HFFc6 (cell line): ENCODE measurements around the gene NOS1. TPM values are rescaled to one million over a fixed set of nuclear protein-coding genes. Genes with fewer than 3 reads are reported as not detected.

Experiments
- DNase-seq: peaks from one replicate; pipeline ENCODE4 v3.0.0-alpha.2; 2018
- H3K27ac Mint-ChIP-seq: 2 replicates; pipeline ENCODE4 v1.8.0; 2020; ENCODE audit warnings: mild to moderate bottlenecking, mixed read lengths
- H3K27me3 Mint-ChIP-seq: 2 replicates; pipeline ENCODE4 v1.8.0; 2021; ENCODE audit warnings: mild to moderate bottlenecking, moderate library complexity, mixed read lengths; ENCODE audit not compliant: insufficient read depth
- H3K36me3 Mint-ChIP-seq: 2 replicates; pipeline ENCODE4 v1.8.0; 2021; ENCODE audit warnings: low read depth, mixed read lengths
- H3K4me1 Mint-ChIP-seq: 2 replicates; pipeline ENCODE4 v1.8.0; 2020; ENCODE audit warnings: low read depth, mixed read lengths
- H3K4me3 Mint-ChIP-seq: 2 replicates; pipeline ENCODE4 v1.8.0; 2020; ENCODE audit warnings: mild to moderate bottlenecking, moderate library complexity, mixed read lengths
- H3K9me3 Mint-ChIP-seq: 2 replicates; pipeline ENCODE4 v1.8.0; 2020; ENCODE audit warnings: mild to moderate bottlenecking, mixed read lengths
- total RNA-seq, 6 experiments: library from RNA; stranded (reverse); fragmentation: NEBNext Ultra II Directional; extraction: Animal tissue kit (Norgen Biotek cat#: 25700); gene quantifications; 2 replicates in 1 of 6; 3 replicates in 5 of 6; pipeline ENCODE4 v1.2.3, GENCODE V29; 2021
- TF ChIP-seq, protein P1 (sequence below): fragments of 200-600 bp; sonication (generic); IDR thresholded peaks from 2 replicates; pipeline ENCODE4 v1.5.0; 2021; ENCODE audit warnings: antibody characterized with exemption, mild to moderate bottlenecking

The NOS1 gene
- total RNA-seq, 6 experiments from 2014 or later, result not detected

DNA sequence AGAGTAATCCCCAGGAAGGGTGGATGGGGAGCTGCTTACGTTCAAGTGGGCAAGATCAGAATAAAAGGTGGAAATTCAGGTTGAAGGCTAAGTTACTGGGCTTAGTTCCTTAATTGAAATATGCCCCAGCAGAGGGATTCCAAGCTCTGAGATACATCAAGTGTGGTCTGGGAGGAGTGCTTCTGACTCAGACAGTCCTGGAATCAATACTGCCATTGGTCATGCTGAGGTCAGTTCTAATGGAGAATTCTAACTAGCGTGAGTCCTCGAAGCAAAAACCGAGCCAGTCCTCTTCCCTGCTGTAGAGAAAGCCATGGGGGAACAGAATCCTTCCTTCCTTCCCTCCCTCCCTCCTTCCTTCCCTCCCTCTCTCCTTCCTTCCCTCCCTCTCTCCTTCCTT lies 39.9 kb downstream of the NOS1 start:
- no peak overlapping the region for H3K27ac Mint-ChIP-seq
- H3K4me1 Mint-ChIP-seq, result no peaks in the 10 kb centered on the region
- H3K9me3 Mint-ChIP-seq, result peaks cover 47% of the 10 kb centered on the region
- peaks cover 1% of the 10 kb centered on the region for H3K27me3 Mint-ChIP-seq
- H3K36me3 Mint-ChIP-seq, result no peaks in the 10 kb centered on the region
- no peak for DNase-seq
- TF ChIP-seq, protein P1, sequence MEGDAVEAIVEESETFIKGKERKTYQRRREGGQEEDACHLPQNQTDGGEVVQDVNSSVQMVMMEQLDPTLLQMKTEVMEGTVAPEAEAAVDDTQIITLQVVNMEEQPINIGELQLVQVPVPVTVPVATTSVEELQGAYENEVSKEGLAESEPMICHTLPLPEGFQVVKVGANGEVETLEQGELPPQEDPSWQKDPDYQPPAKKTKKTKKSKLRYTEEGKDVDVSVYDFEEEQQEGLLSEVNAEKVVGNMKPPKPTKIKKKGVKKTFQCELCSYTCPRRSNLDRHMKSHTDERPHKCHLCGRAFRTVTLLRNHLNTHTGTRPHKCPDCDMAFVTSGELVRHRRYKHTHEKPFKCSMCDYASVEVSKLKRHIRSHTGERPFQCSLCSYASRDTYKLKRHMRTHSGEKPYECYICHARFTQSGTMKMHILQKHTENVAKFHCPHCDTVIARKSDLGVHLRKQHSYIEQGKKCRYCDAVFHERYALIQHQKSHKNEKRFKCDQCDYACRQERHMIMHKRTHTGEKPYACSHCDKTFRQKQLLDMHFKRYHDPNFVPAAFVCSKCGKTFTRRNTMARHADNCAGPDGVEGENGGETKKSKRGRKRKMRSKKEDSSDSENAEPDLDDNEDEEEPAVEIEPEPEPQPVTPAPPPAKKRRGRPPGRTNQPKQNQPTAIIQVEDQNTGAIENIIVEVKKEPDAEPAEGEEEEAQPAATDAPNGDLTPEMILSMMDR, result no peak
- no peak overlapping the region for H3K4me3 Mint-ChIP-seq

DNA sequence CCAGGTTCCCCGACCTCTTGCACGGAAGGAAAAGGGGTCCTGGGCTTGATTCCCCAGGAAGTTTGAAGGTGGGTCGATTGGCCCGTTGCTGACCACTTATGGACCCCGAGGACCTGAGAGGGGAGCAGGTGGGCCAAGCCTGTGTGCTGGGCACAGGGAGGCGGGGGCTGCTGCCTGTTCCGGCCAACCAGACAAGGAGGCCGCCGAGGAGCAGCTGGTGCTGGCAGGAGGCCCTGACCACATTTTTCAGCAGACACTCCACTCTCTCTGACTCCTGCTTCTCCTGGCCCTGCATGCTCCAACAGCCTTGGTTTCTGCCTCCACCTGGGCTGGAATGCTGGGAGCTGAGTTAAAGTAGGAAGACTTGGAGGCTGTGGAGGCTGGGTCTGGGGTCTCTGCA lies 42.8 kb downstream of the NOS1 start:
- Mint-ChIP-seq H3K27me3 (no peaks in the 10 kb centered on the region; the same call in 1 of the 2 replicates), H3K36me3 (no peaks in the 10 kb centered on the region), H3K27ac (no peak overlapping the region), H3K4me3 (no peak overlapping the region), H3K9me3 (peaks cover 48% of the 10 kb centered on the region), H3K4me1 (no peaks in the 10 kb centered on the region)
- DNase-seq, result no peak
- TF ChIP-seq, protein P1, result no peak

DNA sequence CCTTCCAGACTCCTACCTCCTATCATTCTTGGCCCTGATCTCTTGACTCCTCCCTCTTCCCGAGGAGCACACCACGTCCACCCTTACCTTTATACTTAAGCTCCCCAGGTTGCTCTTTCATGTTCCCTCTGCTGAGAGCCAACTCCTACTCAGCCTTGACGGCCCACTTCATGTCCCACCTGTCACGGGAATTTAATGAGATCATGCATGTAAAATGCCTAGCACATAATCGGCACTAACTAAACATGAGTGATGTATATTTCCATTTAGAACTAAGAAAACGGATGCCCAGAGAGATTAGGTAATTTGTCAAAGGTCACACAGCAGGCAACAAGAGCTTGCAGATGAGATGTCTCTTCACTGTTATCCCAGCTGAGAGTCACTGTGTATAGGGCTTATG lies 45.1 kb downstream of the NOS1 start:
- H3K27me3 Mint-ChIP-seq, result no peaks in the 10 kb centered on the region; the same call in 1 of the 2 replicates
- TF ChIP-seq, protein P1, result no peak
- no peak for DNase-seq
- peaks cover 48% of the 10 kb centered on the region for H3K9me3 Mint-ChIP-seq
- no peak overlapping the region for H3K27ac Mint-ChIP-seq
- H3K4me1 Mint-ChIP-seq, result no peaks in the 10 kb centered on the region
- no peak overlapping the region for H3K4me3 Mint-ChIP-seq
- H3K36me3 Mint-ChIP-seq, result no peaks in the 10 kb centered on the region

DNA sequence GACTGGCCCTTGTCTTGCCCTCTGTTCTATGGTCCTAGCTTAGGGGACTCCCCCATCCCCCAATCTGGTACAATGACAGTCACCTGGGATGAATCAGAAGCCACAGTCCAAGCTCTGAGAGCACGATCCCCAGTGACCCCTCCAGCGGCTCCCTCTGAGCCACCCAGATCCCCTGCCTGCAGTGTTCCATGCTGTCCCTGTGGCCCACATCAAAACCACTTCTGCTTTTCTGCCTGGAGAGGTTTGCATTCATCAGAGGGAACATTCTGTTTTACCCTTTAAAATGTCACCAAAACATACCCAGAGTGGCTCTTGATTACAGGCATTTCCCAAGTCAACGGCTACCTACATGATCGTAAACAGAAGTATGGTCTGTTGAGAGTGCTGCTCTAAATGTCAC lies 47.5 kb downstream of the NOS1 start:
- no peak for DNase-seq
- Mint-ChIP-seq H3K4me3 (no peak overlapping the region), H3K27ac (no peak overlapping the region), H3K4me1 (no peaks in the 10 kb centered on the region), H3K36me3 (no peaks in the 10 kb centered on the region), H3K9me3 (peaks cover 49% of the 10 kb centered on the region), H3K27me3 (no peaks in the 10 kb centered on the region; the same call in 1 of the 2 replicates)
- TF ChIP-seq, protein P1, result no peak

DNA sequence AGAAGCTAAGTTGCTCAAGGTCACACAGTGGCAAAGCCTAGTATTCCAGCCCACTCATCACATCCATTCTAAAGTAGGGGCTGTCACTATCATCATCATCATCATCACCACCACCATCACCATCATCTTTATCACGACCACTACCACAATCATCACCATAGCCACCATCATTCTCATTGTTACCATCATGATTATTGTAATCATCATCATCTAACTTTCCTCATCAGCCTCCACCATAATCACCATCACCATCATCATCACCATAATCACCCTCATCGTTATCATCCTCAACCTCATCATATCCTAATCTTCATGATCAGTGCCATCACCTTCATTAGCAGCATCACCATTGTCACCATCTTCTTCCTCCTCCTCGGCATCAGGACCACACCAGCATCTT lies 48.7 kb downstream of the NOS1 start:
- no peak overlapping the region for H3K27ac Mint-ChIP-seq
- H3K9me3 Mint-ChIP-seq, result peaks cover 41% of the 10 kb centered on the region
- no peak for DNase-seq
- H3K27me3 Mint-ChIP-seq, result no peaks in the 10 kb centered on the region; the same call in 1 of the 2 replicates
- no peaks in the 10 kb centered on the region for H3K4me1 Mint-ChIP-seq
- TF ChIP-seq, protein P1, result no peak
- no peak overlapping the region for H3K4me3 Mint-ChIP-seq
- H3K36me3 Mint-ChIP-seq, result no peaks in the 10 kb centered on the region
